HG03095 (cell line): ENCODE results near the gene NKX2-2.
"Not testable (repeated sequence)": the region's sequence is repeated elsewhere in the genome, so short reads cannot be mapped to it uniquely, and the experiment has no call there.

ENCODE experiments used
- ATAC-seq: cut with Tn5 transposase; IDR thresholded peaks from one replicate; pipeline ENCODE4 v1.9.1; 2021; ENCODE audit warnings: moderate library complexity; ENCODE audit not compliant: unreplicated experiment

The NKX2-2 gene

GRCh38 chr20:21509597-21510371 is 4.1 kb downstream of the NKX2-2 start:
- ATAC-seq = no peak

- ATAC-seq = no peak
Observed at GRCh38 chr20:21509079-21509596, 4.7 kb downstream of the NKX2-2 start.

GRCh38 chr20:21508230-21509078 is 5.4 kb downstream of the NKX2-2 start:
- no peak for ATAC-seq

GRCh38 chr20:21507400-21508229 is 6.2 kb downstream of the NKX2-2 start:
- no peak for ATAC-seq

GRCh38 chr20:21505810-21506530 is 7.9 kb downstream of the NKX2-2 start:
- no peak for ATAC-seq

GRCh38 chr20:21505161-21505809 is 8.6 kb downstream of the NKX2-2 start:
- ATAC-seq = no peak

GRCh38 chr20:21504323-21504722 is 9.5 kb downstream of the NKX2-2 start:
- ATAC-seq = no peak

- peak; percentile 87 for ATAC-seq
Observed at GRCh38 chr20:21503345-21503744, 10.5 kb downstream of the NKX2-2 start.

- ATAC-seq = no peak
Observed at GRCh38 chr20:21501184-21501583, 12.7 kb downstream of the NKX2-2 start.

- no peak for ATAC-seq
Observed at GRCh38 chr20:21500599-21500998, 13.3 kb downstream of the NKX2-2 start.

GRCh38 chr20:21499641-21500040 is 14.2 kb downstream of the NKX2-2 start:
- ATAC-seq = no peak

- no peak for ATAC-seq
Observed at GRCh38 chr20:21498635-21499034, 15.2 kb downstream of the NKX2-2 start.

GRCh38 chr20:21498195-21498594 is 15.7 kb downstream of the NKX2-2 start:
- no peak for ATAC-seq

GRCh38 chr20:21496452-21496851 is 17.4 kb downstream of the NKX2-2 start:
- ATAC-seq = no peak

- no peak for ATAC-seq
Observed at GRCh38 chr20:21493049-21493448, 20.8 kb downstream of the NKX2-2 start.

- no peak for ATAC-seq
Observed at GRCh38 chr20:21490105-21490504, 23.8 kb downstream of the NKX2-2 start.

GRCh38 chr20:21480144-21480543 is 33.7 kb downstream of the NKX2-2 start:
- not testable (repeated sequence) for ATAC-seq

- ATAC-seq = no peak
Observed at GRCh38 chr20:21465799-21466198, 48.1 kb downstream of the NKX2-2 start.

GRCh38 chr20:21464916-21465315 is 48.9 kb downstream of the NKX2-2 start:
- ATAC-seq = no peak
